ENCODE data around the gene TDO2.

Gene TDO2

GRCh38 chr4:155875878-155876277, 27.6 kb upstream of the TDO2 start:
- Histone ChIP-seq H2BK5ac (ENCODE audit: low read depth, low read length, poor library complexity, severe bottlenecking) (no peak overlapping the region), H3K14ac (ENCODE audit: low read length in 2 of 2) (no peak overlapping the region), H3K27me3 (ENCODE audit: control insufficient read depth in 1 of 2, insufficient read depth in 1 of 2, low read length in 2 of 2) (no peaks in the 10 kb centered on the region), H4K91ac (ENCODE audit: low read length) (no peak overlapping the region), H3K36me3 (ENCODE audit: control insufficient read depth in 1 of 2, insufficient read depth in 2 of 2, low read depth in 1 of 2, low read length in 2 of 2) (no peaks in the 10 kb centered on the region), H2BK15ac (ENCODE audit: low read depth, poor library complexity, severe bottlenecking) (no peak overlapping the region), H2AK5ac (ENCODE audit: low read length, severe bottlenecking) (no peak overlapping the region), H3K23ac (ENCODE audit: low read length in 2 of 2) (no peak overlapping the region), H2BK12ac (ENCODE audit: low read length in 2 of 2) (no peak overlapping the region), H3K79me1 (replicated peaks; ENCODE audit: low read length, poor library complexity, severe bottlenecking) (no peaks in the 10 kb centered on the region), H2BK120ac (ENCODE audit: low read depth, low read length) (no peak overlapping the region), H3K4me2 (ENCODE audit: low read length, poor library complexity, severe bottlenecking) (no peak overlapping the region), H3K9ac (ENCODE audit: low read length) (no peak overlapping the region), H3K4ac (ENCODE audit: low read depth in 1 of 2, low read length in 2 of 2) (no peak overlapping the region), H4K8ac (ENCODE audit: low read length) (no peak overlapping the region), H2AFZ (ENCODE audit: low read depth, low read length) (no peak overlapping the region), H3K4me1 (ENCODE audit: control insufficient read depth, insufficient read depth, low read depth, low read length) (no peaks in the 10 kb centered on the region), H3K4me3 (ENCODE audit: insufficient read depth in 1 of 2, low read depth in 1 of 2, low read length in 2 of 2) (no peak overlapping the region), H3K27ac (ENCODE audit: low read length, poor library complexity, severe bottlenecking) (no peak overlapping the region), H3K9me3 (ENCODE audit: control insufficient read depth, low read length) (peaks cover 36% of the 10 kb centered on the region), H3K18ac (ENCODE audit: low read depth in 1 of 2, low read length in 2 of 2) (no peak overlapping the region)
- 85% methylated on average over 1 of the region's 1 CpG for WGBS
- DNase-seq: no peak

- no peak overlapping the region for H2BK5ac ChIP-seq (ENCODE audit: low read depth, low read length, poor library complexity, severe bottlenecking)
- H3K14ac ChIP-seq (ENCODE audit: low read length in 2 of 2): no peak overlapping the region
- H3K36me3 ChIP-seq (ENCODE audit: control insufficient read depth in 1 of 2, insufficient read depth in 2 of 2, low read depth in 1 of 2, low read length in 2 of 2): no peaks in the 10 kb centered on the region
- peaks cover 28% of the 10 kb centered on the region for H3K9me3 ChIP-seq (ENCODE audit: control insufficient read depth, low read length)
- H3K27ac ChIP-seq (ENCODE audit: low read length, poor library complexity, severe bottlenecking): no peak overlapping the region
- no peak overlapping the region for H3K4me2 ChIP-seq (ENCODE audit: low read length, poor library complexity, severe bottlenecking)
- H2BK120ac ChIP-seq (ENCODE audit: low read depth, low read length): no peak overlapping the region
- no peak overlapping the region for H3K23ac ChIP-seq (ENCODE audit: low read length in 2 of 2)
- no peaks in the 10 kb centered on the region for H3K4me1 ChIP-seq (ENCODE audit: control insufficient read depth, insufficient read depth, low read depth, low read length)
- no peak overlapping the region for H2BK15ac ChIP-seq (ENCODE audit: low read depth, poor library complexity, severe bottlenecking)
- no peak overlapping the region for H3K18ac ChIP-seq (ENCODE audit: low read depth in 1 of 2, low read length in 2 of 2)
- H2AFZ ChIP-seq (ENCODE audit: low read depth, low read length): no peak overlapping the region
- no peak overlapping the region for H3K4ac ChIP-seq (ENCODE audit: low read depth in 1 of 2, low read length in 2 of 2)
- no peak overlapping the region for H3K4me3 ChIP-seq (ENCODE audit: insufficient read depth in 1 of 2, low read depth in 1 of 2, low read length in 2 of 2)
- H3K79me1 ChIP-seq (replicated peaks; ENCODE audit: low read length, poor library complexity, severe bottlenecking): no peaks in the 10 kb centered on the region
- WGBS: 98% methylated on average over 3 of the region's 4 CpGs
- no peak overlapping the region for H4K8ac ChIP-seq (ENCODE audit: low read length)
- DNase-seq: no peak
- no peak overlapping the region for H3K9ac ChIP-seq (ENCODE audit: low read length)
- no peak overlapping the region for H4K91ac ChIP-seq (ENCODE audit: low read length)
- no peak overlapping the region for H2AK5ac ChIP-seq (ENCODE audit: low read length, severe bottlenecking)
- no peaks in the 10 kb centered on the region for H3K27me3 ChIP-seq (ENCODE audit: control insufficient read depth in 1 of 2, insufficient read depth in 1 of 2, low read length in 2 of 2)
- no peak overlapping the region for H2BK12ac ChIP-seq (ENCODE audit: low read length in 2 of 2)
Measured at GRCh38 chr4:155877971-155878370, 25.5 kb upstream of the TDO2 start.

- Histone ChIP-seq H3K14ac (ENCODE audit: low read length in 2 of 2) (no peak overlapping the region), H2BK5ac (ENCODE audit: low read depth, low read length, poor library complexity, severe bottlenecking) (no peak overlapping the region), H2BK12ac (ENCODE audit: low read length in 2 of 2) (no peak overlapping the region), H3K9ac (ENCODE audit: low read length) (no peak overlapping the region), H3K9me3 (ENCODE audit: control insufficient read depth, low read length) (peaks cover 22% of the 10 kb centered on the region), H3K18ac (ENCODE audit: low read depth in 1 of 2, low read length in 2 of 2) (no peak overlapping the region), H3K23ac (ENCODE audit: low read length in 2 of 2) (no peak overlapping the region), H3K27ac (ENCODE audit: low read length, poor library complexity, severe bottlenecking) (no peak overlapping the region), H2BK15ac (ENCODE audit: low read depth, poor library complexity, severe bottlenecking) (peak overlapping the region; percentile 52), H3K4ac (ENCODE audit: low read depth in 1 of 2, low read length in 2 of 2) (no peak overlapping the region), H3K4me2 (ENCODE audit: low read length, poor library complexity, severe bottlenecking) (no peak overlapping the region), H3K4me1 (ENCODE audit: control insufficient read depth, insufficient read depth, low read depth, low read length) (no peaks in the 10 kb centered on the region), H4K91ac (ENCODE audit: low read length) (no peak overlapping the region), H2AFZ (ENCODE audit: low read depth, low read length) (no peak overlapping the region), H2BK120ac (ENCODE audit: low read depth, low read length) (no peak overlapping the region), H4K8ac (ENCODE audit: low read length) (no peak overlapping the region), H3K79me1 (replicated peaks; ENCODE audit: low read length, poor library complexity, severe bottlenecking) (no peaks in the 10 kb centered on the region), H3K36me3 (ENCODE audit: control insufficient read depth in 1 of 2, insufficient read depth in 2 of 2, low read depth in 1 of 2, low read length in 2 of 2) (no peaks in the 10 kb centered on the region), H3K27me3 (ENCODE audit: control insufficient read depth in 1 of 2, insufficient read depth in 1 of 2, low read length in 2 of 2) (no peaks in the 10 kb centered on the region), H3K4me3 (ENCODE audit: insufficient read depth in 1 of 2, low read depth in 1 of 2, low read length in 2 of 2) (no peak overlapping the region), H2AK5ac (ENCODE audit: low read length, severe bottlenecking) (no peak overlapping the region)
- DNase-seq: no peak
- 36% methylated on average over 2 of the region's 2 CpGs for WGBS
Measured at GRCh38 chr4:155878611-155879010, 24.9 kb upstream of the TDO2 start.

- Histone ChIP-seq H2BK120ac (ENCODE audit: low read depth, low read length) (no peak overlapping the region), H3K4me3 (ENCODE audit: insufficient read depth in 1 of 2, low read depth in 1 of 2, low read length in 2 of 2) (no peak overlapping the region), H3K9me3 (ENCODE audit: control insufficient read depth, low read length) (peaks cover 13% of the 10 kb centered on the region), H4K91ac (ENCODE audit: low read length) (no peak overlapping the region), H3K79me1 (replicated peaks; ENCODE audit: low read length, poor library complexity, severe bottlenecking) (no peaks in the 10 kb centered on the region), H3K27me3 (ENCODE audit: control insufficient read depth in 1 of 2, insufficient read depth in 1 of 2, low read length in 2 of 2) (no peaks in the 10 kb centered on the region), H3K4me2 (ENCODE audit: low read length, poor library complexity, severe bottlenecking) (no peak overlapping the region), H3K4ac (ENCODE audit: low read depth in 1 of 2, low read length in 2 of 2) (no peak overlapping the region), H4K8ac (ENCODE audit: low read length) (no peak overlapping the region), H2AK5ac (ENCODE audit: low read length, severe bottlenecking) (no peak overlapping the region), H3K36me3 (ENCODE audit: control insufficient read depth in 1 of 2, insufficient read depth in 2 of 2, low read depth in 1 of 2, low read length in 2 of 2) (no peaks in the 10 kb centered on the region), H2BK12ac (ENCODE audit: low read length in 2 of 2) (no peak overlapping the region), H3K18ac (ENCODE audit: low read depth in 1 of 2, low read length in 2 of 2) (no peak overlapping the region), H2BK5ac (ENCODE audit: low read depth, low read length, poor library complexity, severe bottlenecking) (no peak overlapping the region), H3K27ac (ENCODE audit: low read length, poor library complexity, severe bottlenecking) (no peak overlapping the region), H3K4me1 (ENCODE audit: control insufficient read depth, insufficient read depth, low read depth, low read length) (no peaks in the 10 kb centered on the region), H2AFZ (ENCODE audit: low read depth, low read length) (no peak overlapping the region), H3K14ac (ENCODE audit: low read length in 2 of 2) (no peak overlapping the region), H3K23ac (ENCODE audit: low read length in 2 of 2) (no peak overlapping the region), H2BK15ac (ENCODE audit: low read depth, poor library complexity, severe bottlenecking) (no peak overlapping the region), H3K9ac (ENCODE audit: low read length) (no peak overlapping the region)
- no peak for DNase-seq
Measured at GRCh38 chr4:155879767-155880166, 23.7 kb upstream of the TDO2 start.
